Fibroblast of the aortic adventitia (primary cell): ENCODE data around the gene NPHP3. TPM values are rescaled to one million over a fixed set of nuclear protein-coding genes. Genes with fewer than 3 reads are reported as not detected.

Source experiments
- DNase-seq: peaks from one replicate; pipeline ENCODE4 v3.0.0-alpha.2; 2010; ENCODE audit warnings: low read depth
- H3K4me3 ChIP-seq: 2 replicates; pipeline ENCODE4 v1.5.1; 2011; ENCODE audit warnings: low read depth, mild to moderate bottlenecking, control low read depth, low read length, moderate library complexity
- CTCF ChIP-seq: IDR thresholded peaks from 2 replicates; pipeline ENCODE4 v1.5.1; 2011; ENCODE audit warnings: mild to moderate bottlenecking, low read length, control low read depth, inconsistent platforms; ENCODE audit not compliant: insufficient read depth
- total RNA-seq: library from RNA; depleted of rRNA; stranded (reverse); fragments of >200 nt; gene quantifications from 2 replicates; pipeline ENCODE4 v1.2.3, GENCODE V29; 2012; ENCODE audit warnings: low replicate concordance

NPHP3 gene
- total RNA-seq, 1 donor = 33.2 TPM

DNA sequence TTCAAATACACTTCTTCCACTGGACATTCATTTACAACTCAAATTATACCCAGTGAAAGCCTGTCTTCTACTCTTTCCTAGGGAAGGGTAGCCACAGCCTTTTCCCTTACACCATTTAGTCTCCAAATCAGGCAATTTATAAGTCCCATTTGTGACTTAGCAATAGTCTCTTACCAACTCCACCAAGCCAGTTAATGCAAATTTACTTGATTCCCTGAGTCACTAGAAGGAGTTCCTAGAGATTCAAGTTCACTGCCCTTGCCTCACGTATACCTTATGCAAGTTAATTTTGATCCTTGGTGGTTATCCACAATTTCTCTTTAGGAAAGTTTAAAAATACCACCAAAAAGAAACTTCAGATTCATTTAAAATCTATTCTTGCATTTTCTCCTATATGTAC lies 16.1 kb upstream of the NPHP3 start:
- no peak overlapping the region for H3K4me3 ChIP-seq
- TF ChIP-seq CTCF = no peak
- no peak for DNase-seq

DNA sequence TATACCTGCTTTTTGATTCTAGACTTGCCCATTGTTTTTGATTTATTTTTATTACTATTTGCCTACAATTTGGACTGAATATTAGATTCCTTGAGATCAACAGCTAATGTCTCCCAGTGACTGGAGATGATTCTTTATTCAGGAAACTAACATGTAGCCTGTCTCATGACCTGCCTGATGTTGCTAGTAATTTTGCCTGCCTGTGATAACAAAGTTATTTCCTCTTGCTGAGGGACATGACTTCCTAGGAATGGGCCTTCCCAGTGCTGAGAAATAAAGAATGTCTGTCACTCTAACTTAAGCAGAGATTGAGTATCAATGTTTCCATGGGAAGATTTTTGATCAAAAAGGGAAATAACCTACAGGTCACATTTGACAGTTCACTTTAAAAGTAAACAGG lies 13.4 kb upstream of the NPHP3 start:
- H3K4me3 ChIP-seq = no peak overlapping the region
- no peak for TF ChIP-seq CTCF
- no peak for DNase-seq

DNA sequence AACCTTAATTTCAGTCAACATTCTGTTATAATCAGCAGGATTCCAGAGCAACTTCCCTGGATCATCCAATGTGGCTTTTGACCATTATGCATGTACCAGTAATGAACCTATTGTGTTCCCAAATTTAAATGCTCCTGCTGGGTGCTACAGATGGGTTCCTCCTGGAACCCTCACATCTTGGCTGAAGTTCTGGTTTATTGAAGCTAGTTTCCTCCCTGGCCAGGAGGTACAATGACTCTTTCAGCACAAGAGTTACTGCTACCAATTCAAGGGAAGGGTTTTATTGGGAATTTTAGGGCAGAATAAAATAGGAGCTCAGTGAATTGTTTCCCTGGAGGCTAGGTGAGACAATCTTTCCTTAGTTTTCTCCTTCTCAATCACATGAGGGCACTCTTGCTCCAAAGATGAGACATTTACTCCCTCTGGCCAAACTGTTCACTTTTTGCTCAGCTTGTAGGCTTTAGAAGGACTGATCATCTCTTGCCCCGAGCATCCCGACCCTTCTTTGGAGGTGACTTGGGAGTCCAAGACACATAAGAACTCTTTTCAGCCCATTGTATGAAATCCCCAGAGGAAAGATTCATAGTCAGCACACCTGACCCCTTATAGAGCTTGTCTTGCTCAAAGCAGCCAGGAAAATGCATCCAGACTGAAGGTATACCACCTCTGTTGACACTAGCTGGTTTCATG lies 8.8 kb upstream of the NPHP3 start:
- H3K4me3 ChIP-seq = no peak overlapping the region
- peak; percentile 45 for TF ChIP-seq CTCF
- DNase-seq = peak; percentile 71

GRCh38 chr3:132726341-132726823 lies 4.2 kb upstream of the NPHP3 start:
- no peak overlapping the region for H3K4me3 ChIP-seq
- peak; percentile 64 for TF ChIP-seq CTCF
- DNase-seq = peak; percentile 52

GRCh38 chr3:132723024-132723950 lies 1.1 kb upstream of the NPHP3 start:
- H3K4me3 ChIP-seq = peak overlapping the region; percentile 84
- peak; percentile 9 for DNase-seq
- no peak for TF ChIP-seq CTCF

GRCh38 chr3:132721479-132722164 lies 587 bp downstream of the NPHP3 start:
- H3K4me3 ChIP-seq = peak overlapping the region; percentile 78
- DNase-seq = peak; percentile 60
- peak; percentile 62 for TF ChIP-seq CTCF
